Measurements from ENCODE around the gene ST3GAL4. TPM values are rescaled to one million over a fixed set of nuclear protein-coding genes. Genes with fewer than 3 reads are reported as not detected.

The ST3GAL4 gene
- total RNA-seq, 4 donors from 2014 or later = 3.4 to 12.4 (median 9.6) TPM

- H3K4me3 ChIP-seq = no peak overlapping the region
- no peak overlapping the region for H3K27ac ChIP-seq
- H3K9me3 ChIP-seq = no peaks in the 10 kb centered on the region
- no peak for TF ChIP-seq POLR2A (IDR thresholded peaks at IDR 0.05)
- no peak for TF ChIP-seq CTCF (IDR thresholded peaks at IDR 0.05 in 4 of 5, conservative IDR thresholded peaks at IDR 0.05 in 1 of 5)
- intact Hi-C loops (cut with DNase I; ENCODE audit: low total_unique reads) = no loop called here
- peaks cover 5 to 19% of the 10 kb centered on the region in 2 donors for H3K4me1 ChIP-seq
- in situ Hi-C loops (cut with MboI; ENCODE audit: low sequenced_read_pairs in 4 of 4) = no loop called here
- DNase-seq (no peak), ATAC-seq (no peak)
- H3K27me3 ChIP-seq = no peaks in the 10 kb centered on the region
- no peaks in the 10 kb centered on the region for H3K36me3 ChIP-seq
Observed at GRCh38 chr11:126420698-126421256, 65.3 kb downstream of the ST3GAL4 start.

GRCh38 chr11:126421271-126421671, 65.8 kb downstream of the ST3GAL4 start:
- no peak for DNase-seq
- in situ Hi-C loops (cut with MboI; ENCODE audit: low sequenced_read_pairs in 4 of 4) = no loop called here
- intact Hi-C loops (cut with DNase I; ENCODE audit: low total_unique reads) = no loop called here

GRCh38 chr11:126422446-126422845, 67.0 kb downstream of the ST3GAL4 start:
- Histone ChIP-seq H3K36me3 (no peaks in the 10 kb centered on the region), H3K4me1 (peaks cover 5 to 18% of the 10 kb centered on the region in 2 donors), H3K27me3 (no peaks in the 10 kb centered on the region), H3K27ac (no peak overlapping the region), H3K9me3 (no peaks in the 10 kb centered on the region), H3K4me3 (no peak overlapping the region)
- DNase-seq = no peak
- in situ Hi-C loops (cut with MboI; ENCODE audit: low sequenced_read_pairs in 4 of 4) (no loop called here), intact Hi-C loops (cut with DNase I; ENCODE audit: low total_unique reads) (no loop called here)
- TF ChIP-seq CTCF (IDR thresholded peaks at IDR 0.05 in 4 of 5, conservative IDR thresholded peaks at IDR 0.05 in 1 of 5) = no peak
- TF ChIP-seq POLR2A (IDR thresholded peaks at IDR 0.05) = no peak
- no peak for ATAC-seq

More at GRCh38 chr11:126421271-126421671, 65.8 kb downstream of the ST3GAL4 start:
- peaks cover 5 to 14% of the 10 kb centered on the region in 2 donors for H3K4me1 ChIP-seq
- H3K9me3 ChIP-seq = no peaks in the 10 kb centered on the region
- H3K27ac ChIP-seq = no peak overlapping the region
- H3K4me3 ChIP-seq = no peak overlapping the region
- H3K36me3 ChIP-seq = no peaks in the 10 kb centered on the region
- TF ChIP-seq POLR2A (IDR thresholded peaks at IDR 0.05) = no peak
- no peak for TF ChIP-seq CTCF (IDR thresholded peaks at IDR 0.05 in 4 of 5, conservative IDR thresholded peaks at IDR 0.05 in 1 of 5)
- ATAC-seq = no peak
- no peaks in the 10 kb centered on the region for H3K27me3 ChIP-seq

GRCh38 chr11:126423154-126423553, 67.7 kb downstream of the ST3GAL4 start:
- no peak for TF ChIP-seq POLR2A (IDR thresholded peaks at IDR 0.05)
- no peak for TF ChIP-seq CTCF (IDR thresholded peaks at IDR 0.05 in 4 of 5, conservative IDR thresholded peaks at IDR 0.05 in 1 of 5)
- ATAC-seq (peak in 1 of 2 donors; percentile 37), DNase-seq (no peak)
- no peaks in the 10 kb centered on the region for H3K9me3 ChIP-seq
- no peak overlapping the region for H3K4me3 ChIP-seq
- H3K27me3 ChIP-seq = no peaks in the 10 kb centered on the region
- in situ Hi-C loops (cut with MboI; ENCODE audit: low sequenced_read_pairs in 4 of 4) = no loop called here
- H3K4me1 ChIP-seq = peaks cover 5 to 23% of the 10 kb centered on the region in 2 donors
- no peaks in the 10 kb centered on the region for H3K36me3 ChIP-seq
- intact Hi-C loops (cut with DNase I; ENCODE audit: low total_unique reads) = no loop called here
- no peak overlapping the region for H3K27ac ChIP-seq

GRCh38 chr11:126423743-126424142, 68.3 kb downstream of the ST3GAL4 start:
- intact Hi-C loops (cut with DNase I; ENCODE audit: low total_unique reads) = no loop called here
- DNase-seq (no peak), ATAC-seq (no peak)
- H3K36me3 ChIP-seq = no peaks in the 10 kb centered on the region
- no peaks in the 10 kb centered on the region for H3K9me3 ChIP-seq
- H3K4me1 ChIP-seq = peaks cover 5 to 23% of the 10 kb centered on the region in 2 donors
- no peaks in the 10 kb centered on the region for H3K27me3 ChIP-seq
- no peak for TF ChIP-seq CTCF (IDR thresholded peaks at IDR 0.05 in 4 of 5, conservative IDR thresholded peaks at IDR 0.05 in 1 of 5)
- TF ChIP-seq POLR2A (IDR thresholded peaks at IDR 0.05) = no peak
- no peak overlapping the region for H3K27ac ChIP-seq
- no peak overlapping the region for H3K4me3 ChIP-seq
- in situ Hi-C loops (cut with MboI; ENCODE audit: low sequenced_read_pairs in 4 of 4) = no loop called here

Data from gastrocnemius medialis (tissue), 4 donors.